Measurements from ENCODE around the gene LYSMD2.

Gene LYSMD2

DNA sequence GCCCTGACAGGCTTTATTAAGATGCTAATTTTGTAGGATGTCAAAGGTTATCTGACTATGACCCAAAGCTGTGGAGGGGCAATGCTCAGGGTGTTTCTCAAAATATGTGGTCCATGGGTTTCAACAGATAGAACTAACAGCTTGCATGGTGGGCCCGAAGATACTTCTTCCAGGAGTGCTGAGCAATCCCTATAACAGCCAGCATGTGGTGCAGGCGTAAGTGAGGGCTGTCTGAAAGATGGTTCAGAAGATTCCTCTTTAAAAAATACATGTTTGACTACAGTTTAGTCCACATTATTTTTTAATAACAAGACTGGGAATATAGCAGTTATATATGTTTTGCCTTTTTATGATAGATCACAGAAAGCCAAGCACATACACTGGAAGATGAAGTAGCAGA, 48.6 kb downstream of the LYSMD2 start:
- intact Hi-C loops (cut with DNase I), result no loop called here
- no peak for DNase-seq

DNA sequence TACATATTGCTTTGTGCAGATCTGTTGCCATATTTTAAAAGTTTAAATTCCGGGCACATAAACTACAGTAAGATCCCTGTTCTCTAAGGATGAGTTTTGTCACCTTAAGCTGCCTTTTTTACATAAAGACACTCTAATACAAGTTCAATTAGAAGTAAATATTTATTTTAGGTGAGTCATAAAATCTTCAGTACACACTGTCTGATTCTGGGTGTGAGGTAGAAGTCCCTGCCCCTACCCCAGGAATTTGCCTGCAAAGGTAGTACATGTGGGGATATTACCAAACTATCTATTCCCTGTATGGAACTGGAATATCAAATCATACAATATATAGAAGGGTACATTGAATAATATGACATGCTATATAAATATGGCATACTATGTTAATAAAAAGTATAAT, 49.9 kb downstream of the LYSMD2 start:
- intact Hi-C loops (cut with DNase I), result no loop called here
- no peak for DNase-seq

DNA sequence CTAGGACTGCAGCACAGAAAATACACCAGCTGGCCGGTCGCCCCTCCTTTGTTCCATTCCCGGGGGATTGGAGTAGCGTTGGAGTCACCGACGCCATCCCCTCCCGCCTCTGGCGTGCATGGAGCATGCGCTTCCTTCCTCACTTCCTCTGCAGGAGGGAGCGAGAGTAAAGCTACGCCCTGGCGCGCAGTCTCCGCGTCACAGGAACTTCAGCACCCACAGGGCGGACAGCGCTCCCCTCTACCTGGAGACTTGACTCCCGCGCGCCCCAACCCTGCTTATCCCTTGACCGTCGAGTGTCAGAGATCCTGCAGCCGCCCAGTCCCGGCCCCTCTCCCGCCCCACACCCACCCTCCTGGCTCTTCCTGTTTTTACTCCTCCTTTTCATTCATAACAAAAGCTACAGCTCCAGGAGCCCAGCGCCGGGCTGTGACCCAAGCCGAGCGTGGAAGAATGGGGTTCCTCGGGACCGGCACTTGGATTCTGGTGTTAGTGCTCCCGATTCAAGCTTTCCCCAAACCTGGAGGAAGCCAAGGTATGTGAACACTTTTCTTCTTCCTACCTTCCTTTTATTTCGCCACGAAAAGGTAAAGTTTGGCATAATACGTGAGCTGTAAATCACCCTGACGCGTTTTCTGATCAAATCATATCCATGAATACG, 56.0 kb downstream of the LYSMD2 start, which contains the start of gene SCG3:
Gene SCG3, plus strand, starts transcription at position 201 of the 661 bp plus-strand sequence. Its CDS starts 253 bp downstream, at position 454.
- peak; percentile 73 to 95 (median 89) for DNase-seq
- intact Hi-C loops (cut with DNase I), result no loop called here

DNA sequence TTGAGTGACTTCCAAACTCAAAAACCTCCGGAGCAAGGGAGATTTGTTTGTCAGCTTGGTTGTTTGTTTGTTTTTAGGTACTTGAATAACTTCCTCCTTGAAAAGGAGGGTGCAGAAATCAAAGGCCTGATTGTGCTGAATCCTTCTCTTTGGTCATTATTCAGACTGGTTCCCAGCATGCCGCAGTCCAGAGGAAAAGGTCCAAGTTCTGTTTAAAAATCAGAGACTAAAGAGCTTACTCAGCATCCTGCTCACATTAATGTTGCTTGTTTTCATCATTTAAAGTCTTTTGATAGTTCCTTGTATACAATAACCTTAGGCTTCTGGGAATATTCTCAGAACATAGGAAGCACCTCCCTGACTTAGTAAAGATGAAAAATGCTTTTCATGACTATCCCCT, 57.1 kb downstream of the LYSMD2 start:
- intact Hi-C loops (cut with DNase I), result no loop called here
- DNase-seq, result peak in 15 of 42 donors; percentile 18 to 68 (median 36)

DNA sequence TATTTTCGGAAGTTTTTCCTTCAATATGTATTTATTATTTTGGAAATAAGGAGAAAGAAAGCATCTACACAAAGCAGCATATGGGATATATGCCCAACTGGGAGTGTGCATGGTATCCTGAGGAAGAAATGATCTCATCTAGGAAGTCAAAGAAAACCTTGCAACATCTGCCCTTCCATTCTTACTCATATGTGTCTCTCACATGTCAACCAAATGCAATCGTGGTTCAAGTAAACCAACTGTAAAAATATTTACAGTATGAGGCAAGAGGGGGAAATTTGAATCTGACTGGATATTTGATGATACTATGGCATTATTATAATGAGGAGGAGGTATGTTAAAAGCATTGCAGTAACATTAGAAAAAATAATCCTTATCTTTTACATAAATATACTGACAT, 59.4 kb downstream of the LYSMD2 start:
- intact Hi-C loops (cut with DNase I), result no loop called here
- no peak for DNase-seq

DNA sequence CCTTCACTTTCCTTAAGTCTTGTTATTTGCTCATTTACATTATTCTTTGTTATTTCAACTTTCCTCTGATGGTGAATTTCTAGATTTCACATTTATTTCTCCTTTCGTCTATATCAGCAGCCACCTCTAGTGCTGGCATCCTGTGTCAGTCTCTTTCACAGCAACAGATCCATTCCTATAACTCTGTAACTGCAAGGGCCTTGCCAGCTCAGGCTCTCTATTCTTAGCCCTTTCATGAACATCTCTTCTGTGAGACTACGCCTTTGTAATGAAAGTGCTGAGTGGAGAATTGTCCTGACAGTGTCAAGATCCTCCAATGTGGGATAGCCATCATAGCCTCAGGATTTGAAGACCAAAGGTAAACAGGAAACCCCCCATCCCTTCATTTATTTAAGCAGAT, 60.0 kb downstream of the LYSMD2 start:
- DNase-seq, result peak in 12 of 42 donors; percentile 6 to 51 (median 22)
- intact Hi-C loops (cut with DNase I), result no loop called here

DNA sequence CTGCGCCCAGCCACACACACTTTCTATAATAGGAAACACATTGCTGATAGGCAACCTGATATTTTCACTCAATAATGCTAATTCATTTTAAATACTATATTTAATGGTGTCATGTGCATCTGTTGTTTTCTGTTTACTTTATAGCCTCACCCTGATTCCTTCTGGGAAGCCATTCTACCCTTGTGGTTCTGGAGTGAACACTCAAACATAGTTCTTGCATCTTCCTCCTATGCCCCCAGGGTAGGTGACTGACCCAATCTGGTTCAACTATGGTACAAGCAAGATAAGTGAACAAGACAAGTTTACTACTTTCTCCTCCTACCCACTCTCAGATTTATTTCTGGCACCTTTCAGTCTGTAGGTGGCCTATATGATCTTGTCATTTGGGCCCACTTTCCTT, 60.4 kb downstream of the LYSMD2 start:
- DNase-seq, result no peak
- intact Hi-C loops (cut with DNase I), result no loop called here

DNA sequence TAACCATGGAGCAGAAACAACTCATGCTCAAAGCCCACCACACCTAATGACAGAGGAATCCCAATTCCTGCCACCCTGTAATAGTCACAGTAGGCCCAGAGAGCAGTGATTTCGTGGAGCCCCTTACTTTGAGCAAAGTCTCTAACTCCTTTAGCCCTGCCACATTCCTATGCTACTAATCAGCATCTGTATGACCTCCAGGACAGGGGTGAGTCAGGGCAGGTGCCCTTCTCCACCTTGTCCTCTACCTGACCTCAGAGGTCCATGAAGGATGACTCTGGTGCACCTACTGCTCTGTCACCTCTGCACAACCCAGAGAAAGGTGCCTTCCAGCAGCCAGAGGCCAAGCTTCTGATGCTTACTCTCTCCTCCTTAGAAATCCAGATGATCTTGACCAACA, 62.2 kb downstream of the LYSMD2 start:
- intact Hi-C loops (cut with DNase I), result no loop called here
- DNase-seq, result no peak
